ENCODE results near the gene SPAG17. TPM values are rescaled to one million over a fixed set of nuclear protein-coding genes. Genes with fewer than 3 reads are reported as not detected.

The SPAG17 gene
- total RNA-seq, 1 experiment from 2014 or later: 0.36 TPM

DNA sequence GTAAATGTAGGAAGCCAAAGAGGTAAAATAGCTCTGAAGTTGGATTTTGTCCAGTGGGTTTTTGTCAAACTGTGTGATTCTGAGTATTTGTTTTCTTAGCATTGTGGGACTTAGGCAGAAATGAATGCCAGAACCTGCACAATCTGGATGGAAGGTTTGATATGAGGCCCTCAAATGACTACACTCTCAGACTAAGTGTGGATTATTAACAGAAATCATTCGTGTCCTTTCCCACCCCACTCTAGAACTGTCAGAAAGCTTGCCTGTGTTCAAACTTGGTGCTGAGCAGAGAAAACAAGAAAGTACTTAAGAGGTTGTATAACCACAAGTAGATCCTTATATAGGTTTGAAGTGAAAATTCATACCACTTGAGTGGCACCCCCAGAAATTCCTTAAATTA lies 167.0 kb downstream of the SPAG17 start:
- ChIA-PET CTCF (interaction anchor here (0.6 kb wide), 1 partner anchor 991 kb away, joined by 5 read pairs; no protein-coding TSS in a partner anchor), POLR2A (no interaction called here)
- no peak overlapping the region for H3K27ac ChIP-seq (ENCODE audit: low read length)
- intact Hi-C loops (cut with micrococcal nuclease; ENCODE audit: unreplicated experiment): no loop called here
- no peaks in the 10 kb centered on the region for H3K27me3 ChIP-seq (ENCODE audit: control insufficient read depth, insufficient read depth, low read length)
- no TSS peak for BruUV-seq (replicated peaks)
- H3K36me3 ChIP-seq (ENCODE audit: control insufficient read depth, insufficient read depth, low read length): no peaks in the 10 kb centered on the region
- in situ Hi-C loops (cut with HindIII; ENCODE audit: low pct_unique_long_range_greater_than_20kb, low sequenced_read_pairs): no loop called here
- ATAC-seq (no peak), DNase-seq (ENCODE audit: low read depth, low spot score) (no peak)
- no peaks in the 10 kb centered on the region for H3K9me3 ChIP-seq (ENCODE audit: control insufficient read depth, insufficient read depth, low read depth, low read length)
- H3K4me1 ChIP-seq (ENCODE audit: control insufficient read depth, insufficient read depth, low read length): no peaks in the 10 kb centered on the region
- no peak overlapping the region for H3K4me3 ChIP-seq (ENCODE audit: low read depth in 2 of 2, low read length in 2 of 2)
- no peak for TF ChIP-seq POLR2AphosphoS5 (IDR thresholded peaks at IDR 0.05; ENCODE audit: low read depth, low read length)

GRCh38 chr1:118013938-118014337 lies 171.1 kb downstream of the SPAG17 start:
- no peak for ATAC-seq
- BruUV-seq (replicated peaks): no TSS peak
- Histone ChIP-seq H3K27me3 (ENCODE audit: control insufficient read depth, insufficient read depth, low read length) (no peaks in the 10 kb centered on the region), H3K9me3 (ENCODE audit: control insufficient read depth, insufficient read depth, low read depth, low read length) (no peaks in the 10 kb centered on the region), H3K4me1 (ENCODE audit: control insufficient read depth, insufficient read depth, low read length) (no peaks in the 10 kb centered on the region), H3K36me3 (ENCODE audit: control insufficient read depth, insufficient read depth, low read length) (no peaks in the 10 kb centered on the region), H3K27ac (ENCODE audit: low read length) (no peak overlapping the region), H3K4me3 (ENCODE audit: low read depth in 2 of 2, low read length in 2 of 2) (no peak overlapping the region)
- ChIA-PET POLR2A (no interaction called here), CTCF (no interaction called here)
- DNase-seq (ENCODE audit: low read depth, low spot score): no peak
- in situ Hi-C loops (cut with HindIII; ENCODE audit: low pct_unique_long_range_greater_than_20kb, low sequenced_read_pairs): no loop called here
- intact Hi-C loops (cut with micrococcal nuclease; ENCODE audit: unreplicated experiment): no loop called here
- TF ChIP-seq, protein P1, sequence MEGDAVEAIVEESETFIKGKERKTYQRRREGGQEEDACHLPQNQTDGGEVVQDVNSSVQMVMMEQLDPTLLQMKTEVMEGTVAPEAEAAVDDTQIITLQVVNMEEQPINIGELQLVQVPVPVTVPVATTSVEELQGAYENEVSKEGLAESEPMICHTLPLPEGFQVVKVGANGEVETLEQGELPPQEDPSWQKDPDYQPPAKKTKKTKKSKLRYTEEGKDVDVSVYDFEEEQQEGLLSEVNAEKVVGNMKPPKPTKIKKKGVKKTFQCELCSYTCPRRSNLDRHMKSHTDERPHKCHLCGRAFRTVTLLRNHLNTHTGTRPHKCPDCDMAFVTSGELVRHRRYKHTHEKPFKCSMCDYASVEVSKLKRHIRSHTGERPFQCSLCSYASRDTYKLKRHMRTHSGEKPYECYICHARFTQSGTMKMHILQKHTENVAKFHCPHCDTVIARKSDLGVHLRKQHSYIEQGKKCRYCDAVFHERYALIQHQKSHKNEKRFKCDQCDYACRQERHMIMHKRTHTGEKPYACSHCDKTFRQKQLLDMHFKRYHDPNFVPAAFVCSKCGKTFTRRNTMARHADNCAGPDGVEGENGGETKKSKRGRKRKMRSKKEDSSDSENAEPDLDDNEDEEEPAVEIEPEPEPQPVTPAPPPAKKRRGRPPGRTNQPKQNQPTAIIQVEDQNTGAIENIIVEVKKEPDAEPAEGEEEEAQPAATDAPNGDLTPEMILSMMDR (IDR thresholded peaks at IDR 0.05): no peak
- TF ChIP-seq TCF7L2 (IDR thresholded peaks at IDR 0.05; ENCODE audit: low read depth, low read length) (no peak), SIN3A (IDR thresholded peaks at IDR 0.05; ENCODE audit: borderline replicate concordance, insufficient read depth, low read depth, low read length) (no peak), REST (IDR thresholded peaks at IDR 0.05; ENCODE audit: insufficient read depth in 1 of 2, low read depth in 2 of 2, low read length in 1 of 2) (no peak), POLR2AphosphoS5 (IDR thresholded peaks at IDR 0.05; ENCODE audit: low read depth, low read length) (no peak)

- no peaks in the 10 kb centered on the region for H3K27me3 ChIP-seq (ENCODE audit: control insufficient read depth, insufficient read depth, low read length)
- no peak for DNase-seq (ENCODE audit: low read depth, low spot score)
- ATAC-seq: no peak
- ChIA-PET POLR2A (no interaction called here), CTCF (no interaction called here)
- TF ChIP-seq TCF7L2 (IDR thresholded peaks at IDR 0.05; ENCODE audit: low read depth, low read length): no peak
- in situ Hi-C loops (cut with HindIII; ENCODE audit: low pct_unique_long_range_greater_than_20kb, low sequenced_read_pairs) (no loop called here), intact Hi-C loops (cut with micrococcal nuclease; ENCODE audit: unreplicated experiment) (no loop called here)
- no peaks in the 10 kb centered on the region for H3K9me3 ChIP-seq (ENCODE audit: control insufficient read depth, insufficient read depth, low read depth, low read length)
- H3K36me3 ChIP-seq (ENCODE audit: control insufficient read depth, insufficient read depth, low read length): no peaks in the 10 kb centered on the region
- BruUV-seq (replicated peaks): no TSS peak
- H3K4me1 ChIP-seq (ENCODE audit: control insufficient read depth, insufficient read depth, low read length): no peaks in the 10 kb centered on the region
- H3K4me3 ChIP-seq (ENCODE audit: low read depth in 2 of 2, low read length in 2 of 2): no peak overlapping the region
- no peak overlapping the region for H3K27ac ChIP-seq (ENCODE audit: low read length)
These were observed 171.7 kb downstream of the SPAG17 start for GRCh38 chr1:118013336-118013735.
